HepG2 (cell line): ENCODE results near the gene ETF1. TPM values are rescaled to one million over a fixed set of nuclear protein-coding genes. Genes with fewer than 3 reads are reported as not detected.

Experiments
- BORCS8-MEF2B ChIP-seq: sonication (generic); formaldehyde crosslinking; IDR thresholded peaks from 2 replicates; pipeline ENCODE4 v1.8.0; 2022; ENCODE audit warnings: mild to moderate bottlenecking, missing genetic modification reagents
- ETV6 ChIP-seq: sonication (generic); formaldehyde crosslinking; conservative IDR thresholded peaks from 2 replicates; pipeline ENCODE4 v1.4.0; 2020; ENCODE audit warnings: missing genetic modification reagents
- FOXO4 ChIP-seq: sonication (generic); formaldehyde crosslinking; conservative IDR thresholded peaks from 2 replicates; pipeline ENCODE4 v1.8.1; 2023; ENCODE audit warnings: missing genetic modification reagents
- GABPA ChIP-seq, 2 experiments: IDR thresholded peaks; 2 replicates each; pipeline ENCODE4 v1.6.1; 2011 to 2016; ENCODE audit warnings: low read depth in 2 of 2, low read length in 1 of 2, missing biosample characterization in 1 of 2, missing genetic modification characterization in 1 of 2
- GABPB1 ChIP-seq: IDR thresholded peaks from 2 replicates; pipeline ENCODE4 v1.6.1; 2016; ENCODE audit warnings: mild to moderate bottlenecking, missing genetic modification reagents, moderate library complexity, missing compliant biosample characterization
- HNRNPUL1 ChIP-seq: fragments of 200-400 bp; formaldehyde crosslinking; IDR thresholded peaks from 2 replicates; pipeline ENCODE4 v1.6.1; 2017; ENCODE audit warnings: low read depth, mild to moderate bottlenecking, low read length, moderate library complexity
- HOXD1 ChIP-seq: sonication (generic); formaldehyde crosslinking; IDR thresholded peaks from 2 replicates; pipeline ENCODE4 v1.5.0; 2020; ENCODE audit warnings: missing genetic modification reagents
- IRF2 ChIP-seq: IDR thresholded peaks from 2 replicates; pipeline ENCODE4 v1.6.1; 2018; ENCODE audit warnings: missing genetic modification reagents, missing compliant biosample characterization
- NFAT5 ChIP-seq: sonication (generic); formaldehyde crosslinking; IDR thresholded peaks from 2 replicates; pipeline ENCODE4 v1.4.0; 2020; ENCODE audit warnings: missing genetic modification reagents
- NR2F6 ChIP-seq, 2 experiments: IDR thresholded peaks; 2 replicates each; pipeline ENCODE4 v1.6.1; 2016; ENCODE audit warnings: antibody characterized with exemption in 1 of 2, mild to moderate bottlenecking in 1 of 2
- RFX5 ChIP-seq: IDR thresholded peaks from 2 replicates; pipeline ENCODE4 v1.6.1; 2011; ENCODE audit warnings: low read depth, low read length, improper control_type of control experiment
- SALL1 ChIP-seq: sonication (generic); formaldehyde crosslinking; IDR thresholded peaks from 2 replicates; pipeline ENCODE4 v1.8.0; 2022; ENCODE audit warnings: mild to moderate bottlenecking, missing genetic modification reagents
- SIN3B ChIP-seq: fragments of 150-350 bp; IDR thresholded peaks from 2 replicates; pipeline ENCODE4 v1.6.1; 2014; ENCODE audit warnings: low read length
- SIX1 ChIP-seq: sonication (generic); formaldehyde crosslinking; IDR thresholded peaks from 2 replicates; pipeline ENCODE4 v1.4.0; 2020; ENCODE audit warnings: missing genetic modification reagents, borderline replicate concordance
- U2AF2 ChIP-seq: fragments of 200-400 bp; formaldehyde crosslinking; IDR thresholded peaks from 2 replicates; pipeline ENCODE4 v1.6.1; 2017; ENCODE audit warnings: low read depth, mild to moderate bottlenecking, low read length
- WIZ ChIP-seq: sonication (generic); formaldehyde crosslinking; IDR thresholded peaks from 2 replicates; pipeline ENCODE4 v1.5.1; 2020; ENCODE audit warnings: mild to moderate bottlenecking, missing genetic modification reagents
- ZBTB43 ChIP-seq: sonication (generic); formaldehyde crosslinking; conservative IDR thresholded peaks from 2 replicates; pipeline ENCODE4 v1.4.0; 2020; ENCODE audit warnings: missing genetic modification reagents
- ZEB1 ChIP-seq: IDR thresholded peaks from 2 replicates; pipeline ENCODE4 v1.6.1; 2012; ENCODE audit warnings: mild to moderate bottlenecking, low read depth, inconsistent platforms; ENCODE audit not compliant: insufficient replicate concordance
- ZFP37 ChIP-seq: sonication (generic); formaldehyde crosslinking; IDR thresholded peaks from 2 replicates; pipeline ENCODE4 v1.4.0; 2020; ENCODE audit warnings: missing genetic modification reagents, borderline replicate concordance
- ZNF33B ChIP-seq: sonication (generic); formaldehyde crosslinking; IDR thresholded peaks from 2 replicates; pipeline ENCODE4 v1.5.1; 2020; ENCODE audit warnings: mild to moderate bottlenecking, missing genetic modification reagents
- ZNF7 ChIP-seq: IDR thresholded peaks from 2 replicates; pipeline ENCODE4 v1.6.1; 2016; ENCODE audit warnings: missing biosample characterization, missing genetic modification reagents
- ZNF790 ChIP-seq: sonication (generic); formaldehyde crosslinking; IDR thresholded peaks from 2 replicates; pipeline ENCODE4 v1.8.0; 2022; ENCODE audit warnings: missing genetic modification reagents, mild to moderate bottlenecking, borderline replicate concordance
- polyA plus RNA-seq, 8 experiments: library from polyadenylated mRNA; depleted of rRNA in 3 of 8; stranded (reverse) in 7 of 8; unstranded in 1 of 8; fragments of >200 nt; fragmentation: Illumina TruSeq in 4 of 8; extraction: Trizol in 4 of 8; gene quantifications; 2 replicates each; pipeline versions ENCODE4 v1.2.1 to v1.2.3, GENCODE V29; 2011 to 2016; ENCODE audit warnings: low read depth in 4 of 8, missing spikeins in 1 of 8, mixed read lengths in 1 of 8; ENCODE audit not compliant: insufficient read depth in 1 of 8
- total RNA-seq, 5 experiments: library from RNA; depleted of rRNA; stranded (reverse); fragments of >200 nt; fragmentation: Illumina TruSeq; extraction: Trizol; gene quantifications; 2 replicates each; pipeline ENCODE4 v1.2.3, GENCODE V29; 2016; ENCODE audit warnings: low read depth in 1 of 5

ETF1 gene
- total and polyA plus RNA-seq, 2 of the 13 experiments (the other 11 are each of a cell fraction or from before 2014, with no cell fraction given): 52.1 to 184 TPM

DNA sequence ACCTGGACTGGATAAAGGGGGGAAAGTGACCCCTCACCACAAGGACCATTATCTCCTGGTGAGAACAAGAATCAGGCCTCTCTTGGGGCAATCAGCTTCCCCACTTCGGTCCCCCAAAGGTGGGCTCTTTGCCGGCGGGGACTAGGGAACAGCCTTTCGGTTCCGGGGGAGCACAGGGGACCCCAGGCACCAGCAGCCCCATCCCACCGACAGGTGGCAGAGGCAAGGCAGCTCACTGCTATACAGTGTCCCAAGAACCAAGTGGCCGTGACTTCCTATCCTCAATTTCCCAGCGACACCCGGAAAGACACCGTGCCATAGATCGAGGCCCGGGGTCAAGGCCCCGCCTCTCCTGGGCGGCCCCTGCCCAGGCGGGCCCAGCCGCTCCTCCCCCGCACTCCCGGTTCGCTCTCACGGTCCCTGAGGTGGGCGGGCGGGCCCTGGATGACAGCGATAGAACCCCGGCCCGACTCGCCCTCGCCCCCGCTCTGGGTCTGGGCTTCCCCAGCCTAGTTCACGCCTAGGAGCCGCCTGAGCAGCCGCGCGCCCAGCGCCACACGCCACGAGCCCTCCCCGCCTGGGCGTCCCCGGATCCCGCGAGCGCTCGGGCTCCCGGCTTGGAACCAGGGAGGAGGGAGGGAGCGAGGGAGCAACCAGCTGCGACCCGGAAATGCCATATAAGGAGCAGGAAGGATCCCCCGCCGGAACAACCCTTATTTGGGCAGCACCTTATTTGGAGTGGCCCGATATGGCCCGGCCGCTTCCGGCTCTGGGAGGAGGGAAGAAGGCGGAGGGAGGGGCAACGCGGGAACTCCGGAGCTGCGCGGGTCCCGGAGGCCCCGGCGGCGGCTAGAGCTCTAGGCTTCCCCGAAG, 78.4 kb downstream of the ETF1 start (continued):
- TF ChIP-seq NFAT5 (CRISPR knock-in tag) (no peak), NR2F6 (IDR thresholded peaks at IDR 0.05) (no peak), NR2F6 (CRISPR knock-in tag; IDR thresholded peaks at IDR 0.05) (peak; percentile 77), HNRNPUL1 (0 out of 2 replicates have a peak, but pooled peaks have one; percentile 8), ZBTB43 (CRISPR knock-in tag) (no peak), BORCS8-MEF2B (CRISPR knock-in tag) (peak; percentile 56; the same call in 1 of the 2 replicates), FOXO4 (0 out of 2 replicates have a peak, but pooled peaks have one; percentile 40), WIZ (CRISPR knock-in tag) (no peak; the same call in 1 of the 2 replicates), ZNF33B (CRISPR knock-in tag) (no peak), U2AF2 (no peak), ETV6 (CRISPR knock-in tag) (peak; percentile 42; the same call in 1 of the 2 replicates), GABPB1 (CRISPR knock-in tag) (peak; percentile 72), SALL1 (peak; percentile 77), ZNF7 (CRISPR knock-in tag) (no peak), SIX1 (CRISPR knock-in tag) (no peak), ZNF790 (no peak), GABPA (IDR thresholded peaks at IDR 0.05; ENCODE audit: low read depth, low read length) (no peak), GABPA (CRISPR knock-in tag; IDR thresholded peaks at IDR 0.05; ENCODE audit: low read depth) (peak; percentile 54; the same call in 1 of the 2 replicates), ZEB1 (no peak), HOXD1 (CRISPR knock-in tag) (0 out of 2 replicates have a peak, but pooled peaks have one; percentile 16), IRF2 (no peak), SIN3B (no peak), ZFP37 (no peak), RFX5 (no peak)
